GM08714 (cell line): ENCODE data around the gene NXN.
"Not testable (repeated sequence)": the region's sequence is repeated elsewhere in the genome, so short reads cannot be mapped to it uniquely, and the experiment has no call there.

Source experiments
- H3K4me3 ChIP-seq: fragments of 200-500 bp; sonication (Bioruptor generic); 2 replicates; pipeline ENCODE4 v1.5.1; 2014; ENCODE audit warnings: mild to moderate bottlenecking, low read length, inconsistent platforms
- ZNF274 ChIP-seq: IDR thresholded peaks from 2 replicates; pipeline ENCODE4 v1.6.1; 2012; ENCODE audit warnings: mild to moderate bottlenecking, low read depth, low read length

Gene NXN

GRCh38 chr17:804541-805435, 174.8 kb downstream of the NXN start:
- no peak overlapping the region for H3K4me3 ChIP-seq

DNA sequence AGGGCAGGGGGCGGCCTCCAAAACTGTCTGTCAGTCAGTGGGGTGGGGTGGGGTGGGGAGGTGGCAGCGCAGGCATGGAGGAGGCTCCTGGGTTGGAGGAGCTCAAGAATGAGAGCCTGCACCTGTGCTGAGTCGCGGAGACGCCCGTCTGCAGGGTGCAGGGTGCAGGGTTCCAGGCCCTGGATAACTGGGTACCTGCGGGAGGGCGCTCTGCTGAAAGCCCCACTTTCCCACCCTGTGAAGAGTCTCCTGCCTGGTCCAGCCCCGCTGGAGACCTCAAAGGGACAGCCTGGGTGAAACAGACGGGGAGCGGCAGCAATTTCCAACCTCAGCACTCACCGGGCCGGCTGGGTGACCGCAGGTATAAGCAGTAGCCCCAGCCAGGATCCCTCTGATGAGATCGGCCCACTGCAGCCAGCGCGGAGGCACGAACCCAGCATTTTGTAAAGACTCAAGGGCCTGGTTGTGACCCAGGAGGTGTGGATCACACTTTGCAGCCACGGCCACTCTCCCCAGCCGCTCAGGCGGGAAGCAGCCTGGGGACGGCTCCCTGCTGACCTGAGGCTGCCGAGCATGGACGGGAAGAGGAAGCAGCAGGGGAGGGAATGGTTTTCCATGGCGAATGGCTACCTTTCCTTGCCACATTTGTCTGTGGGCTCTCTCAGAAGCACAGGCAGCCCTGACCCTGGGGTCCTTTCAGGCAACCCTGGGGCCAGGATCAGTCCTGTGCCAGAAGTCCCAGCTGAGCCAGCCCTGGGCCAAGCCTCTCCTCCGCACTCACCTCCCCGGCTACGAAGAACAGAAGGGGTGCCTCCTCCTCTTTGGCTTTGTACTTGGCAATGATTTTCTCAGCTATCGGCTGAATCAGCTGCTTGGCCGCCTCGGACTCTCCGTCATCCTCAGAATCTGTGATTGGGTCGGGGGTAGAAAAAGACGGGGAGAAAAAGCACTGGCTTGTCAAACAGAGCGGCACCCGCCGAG, 176.4 kb downstream of the NXN start:
- no peak overlapping the region for H3K4me3 ChIP-seq
- no peak for TF ChIP-seq ZNF274

More at GRCh38 chr17:804541-805435, 174.8 kb downstream of the NXN start:
- no peak for TF ChIP-seq ZNF274

DNA sequence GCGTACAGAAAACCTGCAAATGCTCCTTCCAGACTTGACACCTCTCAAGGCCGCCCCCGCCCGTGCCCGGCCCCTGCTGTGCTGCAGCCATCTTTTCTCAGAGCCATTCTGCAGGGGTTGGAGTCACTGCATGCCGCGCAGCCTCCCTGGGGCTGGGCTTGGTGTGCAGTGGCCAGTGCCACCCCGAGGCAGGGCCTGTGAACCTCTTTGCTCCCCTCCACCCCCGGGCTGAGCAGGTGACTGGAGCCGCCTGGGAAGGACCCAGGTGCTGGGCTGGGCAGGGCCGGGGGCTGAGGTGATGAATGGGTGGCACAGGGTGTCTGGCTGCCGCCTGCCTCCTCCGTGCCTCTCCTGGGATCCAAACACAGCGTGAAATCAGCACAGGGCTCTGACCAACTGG, 177.1 kb downstream of the NXN start:
- TF ChIP-seq ZNF274 = no peak
- H3K4me3 ChIP-seq = no peak overlapping the region

- H3K4me3 ChIP-seq = no peak overlapping the region
Measured at GRCh38 chr17:801660-802059, 177.9 kb downstream of the NXN start.

DNA sequence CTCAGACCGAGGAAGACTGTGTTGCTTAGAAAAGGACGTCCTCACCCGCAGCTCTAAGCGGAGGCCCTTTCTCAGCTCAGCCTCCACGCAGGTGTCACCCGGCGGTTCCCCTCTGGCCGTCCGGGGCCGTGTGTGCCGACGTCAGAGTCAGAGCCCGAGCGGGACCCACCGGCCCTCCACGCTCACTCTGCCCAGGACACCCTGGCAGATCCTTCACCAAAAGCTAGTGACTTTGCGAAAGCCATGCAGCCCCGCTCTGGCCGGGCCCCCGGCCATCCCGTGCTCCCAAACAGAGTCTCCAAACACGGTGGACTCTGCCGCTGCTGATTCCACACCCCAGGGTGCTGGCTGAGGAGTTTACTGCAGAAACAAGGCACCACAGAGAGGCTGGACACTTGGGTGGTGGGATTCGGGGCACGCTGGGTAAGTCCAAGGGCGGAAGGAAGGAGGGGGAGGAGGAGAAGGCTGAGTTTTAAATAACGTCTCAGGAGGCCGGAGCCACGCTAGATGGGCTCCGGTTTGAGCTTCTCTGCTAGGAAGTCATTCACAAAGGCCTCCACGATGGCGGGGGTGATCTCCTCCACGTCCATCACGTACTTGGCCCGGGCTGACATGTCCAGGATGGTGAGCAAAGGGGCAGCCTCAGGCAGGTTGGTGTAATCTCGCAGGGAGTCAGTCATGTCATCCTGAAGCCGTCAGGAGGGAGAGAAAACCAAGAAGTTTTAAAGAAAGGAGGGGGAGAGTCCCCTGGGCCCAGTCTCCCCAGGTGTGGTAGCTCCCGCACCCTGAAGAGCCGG, 178.9 kb downstream of the NXN start:
- H3K4me3 ChIP-seq = no peak overlapping the region
- no peak for TF ChIP-seq ZNF274

More at GRCh38 chr17:801660-802059, 177.9 kb downstream of the NXN start:
- TF ChIP-seq ZNF274 = no peak

DNA sequence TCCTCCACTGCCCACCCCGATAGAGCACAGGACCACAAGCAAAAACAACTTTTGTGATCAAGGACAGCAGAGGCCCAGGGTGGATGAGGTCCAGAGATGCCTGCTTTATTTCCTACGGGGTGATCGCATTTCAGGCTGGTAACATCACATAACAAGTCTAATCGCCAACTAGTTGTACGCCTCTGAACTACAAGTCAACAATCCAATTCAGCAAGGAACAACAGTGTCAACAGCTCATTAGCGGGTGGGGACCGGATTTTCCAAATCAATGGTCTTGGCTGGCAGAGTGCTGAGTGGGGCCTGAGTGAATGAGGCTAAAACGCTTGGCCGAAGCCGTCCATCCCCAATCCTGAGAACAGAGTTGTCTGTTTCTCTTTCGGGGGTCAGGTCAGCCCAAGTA, 180.3 kb downstream of the NXN start:
- no peak overlapping the region for H3K4me3 ChIP-seq

GRCh38 chr17:798246-798645, 181.3 kb downstream of the NXN start:
- TF ChIP-seq ZNF274 = no peak
- H3K4me3 ChIP-seq = no peak overlapping the region

More for the DNA sequence above, 180.3 kb downstream of the NXN start:
- TF ChIP-seq ZNF274 = no peak

DNA sequence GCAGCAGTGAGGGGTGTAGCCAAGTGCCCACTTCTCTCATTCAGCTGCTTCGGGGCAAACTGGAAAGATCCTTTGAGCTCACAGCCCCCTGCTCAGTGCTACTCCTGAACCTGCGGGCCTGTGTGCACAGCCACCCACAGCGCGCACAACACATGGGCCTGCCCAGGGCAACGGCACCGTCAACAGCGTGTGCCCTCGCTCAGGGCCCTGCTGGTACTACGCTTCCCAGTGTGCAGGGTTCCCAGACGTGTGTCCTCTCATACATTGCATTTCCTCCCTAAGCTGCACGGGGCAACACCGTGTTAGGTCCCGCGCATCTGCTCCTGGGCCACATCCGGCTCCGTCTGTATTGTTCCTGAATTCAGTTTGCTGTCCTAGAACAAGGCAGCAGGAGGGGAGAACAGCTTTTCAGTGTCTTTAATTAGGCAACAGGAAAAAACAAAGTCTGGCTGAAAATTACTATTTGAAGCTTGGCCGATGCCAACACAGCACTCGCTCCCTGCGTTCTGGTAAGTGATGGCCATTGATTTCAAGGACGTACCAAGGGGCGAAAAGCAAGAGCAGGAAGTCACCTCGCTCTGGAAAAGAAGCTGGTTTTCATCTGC, 182.2 kb downstream of the NXN start:
- no peak overlapping the region for H3K4me3 ChIP-seq
- TF ChIP-seq ZNF274 = no peak

- TF ChIP-seq ZNF274 = no peak
- H3K4me3 ChIP-seq = no peak overlapping the region
Measured at GRCh38 chr17:796609-797008, 183.0 kb downstream of the NXN start.

- no peak overlapping the region for H3K4me3 ChIP-seq
- no peak for TF ChIP-seq ZNF274
Measured at GRCh38 chr17:795721-796120, 183.9 kb downstream of the NXN start.

- H3K4me3 ChIP-seq = no peak overlapping the region
- no peak for TF ChIP-seq ZNF274
Measured at GRCh38 chr17:795276-795675, 184.3 kb downstream of the NXN start.

GRCh38 chr17:794876-795275, 184.7 kb downstream of the NXN start:
- no peak overlapping the region for H3K4me3 ChIP-seq
- TF ChIP-seq ZNF274 = no peak

GRCh38 chr17:792277-792676, 187.3 kb downstream of the NXN start:
- no peak for TF ChIP-seq ZNF274

GRCh38 chr17:791829-792228, 187.7 kb downstream of the NXN start:
- TF ChIP-seq ZNF274 = no peak

More at GRCh38 chr17:792277-792676, 187.3 kb downstream of the NXN start:
- H3K4me3 ChIP-seq = no peak overlapping the region

GRCh38 chr17:790874-791247, 188.7 kb downstream of the NXN start:
- H3K4me3 ChIP-seq = not testable (repeated sequence)

More at GRCh38 chr17:791829-792228, 187.7 kb downstream of the NXN start:
- H3K4me3 ChIP-seq = no peak overlapping the region

DNA sequence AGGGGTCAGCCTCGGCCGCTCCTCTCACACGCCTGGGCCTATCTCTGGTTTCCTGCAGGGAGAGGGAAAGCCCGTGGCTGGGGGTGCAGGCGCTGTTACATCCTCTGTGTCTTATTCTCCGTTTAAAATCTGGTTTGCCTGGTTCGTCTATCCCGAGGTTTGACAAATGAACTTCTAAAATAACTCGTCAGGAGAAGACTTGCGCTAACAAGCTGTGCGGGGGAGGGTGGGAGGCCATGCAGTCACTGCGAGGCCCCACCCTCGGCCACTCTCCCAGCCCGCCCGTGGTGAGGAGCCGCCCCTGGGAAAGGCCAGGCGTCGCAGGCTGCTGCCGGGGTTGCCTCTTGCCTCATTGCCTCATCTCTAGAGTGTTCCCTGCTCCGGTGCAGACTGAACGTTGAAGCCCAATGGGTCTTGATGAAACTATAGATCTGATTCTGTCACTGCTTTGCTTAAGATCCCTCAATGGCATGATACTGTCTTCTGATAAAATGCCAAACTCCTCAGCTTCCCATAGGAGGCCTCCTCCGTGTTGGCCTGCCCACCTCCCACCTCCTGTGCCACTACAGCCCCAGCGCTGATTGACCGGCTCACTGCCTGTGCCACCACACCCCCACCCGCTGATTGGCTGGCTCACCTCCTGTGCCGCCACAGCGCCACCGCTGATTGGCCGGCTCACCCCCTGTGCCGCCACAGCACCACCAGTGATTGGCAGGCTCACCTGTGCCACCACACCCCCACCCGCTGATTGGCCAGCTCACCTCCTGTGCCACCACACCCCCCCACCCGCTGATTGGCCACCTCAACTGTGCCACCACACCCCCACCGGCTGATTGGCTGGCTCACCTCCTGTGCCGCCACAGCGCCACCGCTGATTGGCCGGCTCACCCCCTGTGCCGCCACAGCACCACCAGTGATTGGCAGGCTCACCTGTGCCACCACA, 189.4 kb downstream of the NXN start:
- not testable (repeated sequence) for H3K4me3 ChIP-seq
